ENCODE data around the gene FIZ1.

Gene FIZ1

GRCh38 chr19:55600662-55601028 lies 1.3 kb upstream of the FIZ1 start:
- TF ChIP-seq FOXP2 (optimal IDR thresholded peaks at IDR 0.05; ENCODE audit: borderline replicate concordance, extremely low read depth, extremely low read length, insufficient read depth) (no peak), REST (IDR thresholded peaks at IDR 0.05; ENCODE audit: insufficient read depth in 1 of 2, low read depth in 2 of 2, low read length in 2 of 2) (no peak), SIN3A (IDR thresholded peaks at IDR 0.05; ENCODE audit: borderline replicate concordance, insufficient read depth, low read length) (no peak), TAF1 (IDR thresholded peaks at IDR 0.05; ENCODE audit: borderline replicate concordance, insufficient read depth, low read length) (no peak), POLR2AphosphoS5 (IDR thresholded peaks at IDR 0.05; ENCODE audit: low read depth, low read length) (peak; percentile 26; the same call in 1 of the 2 replicates)

- TF ChIP-seq SIN3A (IDR thresholded peaks at IDR 0.05; ENCODE audit: borderline replicate concordance, insufficient read depth, low read length) = no peak
- TF ChIP-seq TAF1 (IDR thresholded peaks at IDR 0.05; ENCODE audit: borderline replicate concordance, insufficient read depth, low read length) = no peak
- TF ChIP-seq FOXP2 (optimal IDR thresholded peaks at IDR 0.05; ENCODE audit: borderline replicate concordance, extremely low read depth, extremely low read length, insufficient read depth) = peak; percentile 84
- TF ChIP-seq POLR2AphosphoS5 (IDR thresholded peaks at IDR 0.05; ENCODE audit: low read depth, low read length) = no peak
- TF ChIP-seq REST (IDR thresholded peaks at IDR 0.05; ENCODE audit: insufficient read depth in 1 of 2, low read depth in 2 of 2, low read length in 2 of 2) = no peak
These were observed 735 bp upstream of the FIZ1 start, which contains the start of gene ZNF524 for GRCh38 chr19:55599842-55600661. ZNF524 (plus strand) TSS chr19:55600288; CDS start chr19:55602113, 1,825 bp downstream.

GRCh38 chr19:55598719-55599467 lies 424 bp downstream of the FIZ1 start:
- TF ChIP-seq FOXP2 (optimal IDR thresholded peaks at IDR 0.05; ENCODE audit: borderline replicate concordance, extremely low read depth, extremely low read length, insufficient read depth) (no peak), POLR2AphosphoS5 (IDR thresholded peaks at IDR 0.05; ENCODE audit: low read depth, low read length) (peak; percentile 81; the same call in 1 of the 2 replicates)

GRCh38 chr19:55598034-55598433 lies 1.3 kb downstream of the FIZ1 start:
- TF ChIP-seq REST (IDR thresholded peaks at IDR 0.05; ENCODE audit: insufficient read depth in 1 of 2, low read depth in 2 of 2, low read length in 2 of 2) (no peak), SIN3A (IDR thresholded peaks at IDR 0.05; ENCODE audit: borderline replicate concordance, insufficient read depth, low read length) (no peak)

GRCh38 chr19:55597501-55597921 lies 1.8 kb downstream of the FIZ1 start:
- TF ChIP-seq REST (IDR thresholded peaks at IDR 0.05; ENCODE audit: insufficient read depth in 1 of 2, low read depth in 2 of 2, low read length in 2 of 2) (no peak), POLR2AphosphoS5 (IDR thresholded peaks at IDR 0.05; ENCODE audit: low read depth, low read length) (no peak), FOXP2 (optimal IDR thresholded peaks at IDR 0.05; ENCODE audit: borderline replicate concordance, extremely low read depth, extremely low read length, insufficient read depth) (no peak), TAF1 (IDR thresholded peaks at IDR 0.05; ENCODE audit: borderline replicate concordance, insufficient read depth, low read length) (no peak), SIN3A (IDR thresholded peaks at IDR 0.05; ENCODE audit: borderline replicate concordance, insufficient read depth, low read length) (no peak)
